Hippocampal formation (tissue), 2 donors: ENCODE results near the gene CDK5.
"Not testable (repeated sequence)": the region's sequence is repeated elsewhere in the genome, so short reads cannot be mapped to it uniquely, and the experiment has no call there.

ENCODE experiments used
- DNase-seq, 2 donors: peaks; one replicate each; lab custom pipeline; 2025; lab: John Stamatoyannopoulos, UW

The CDK5 gene

GRCh38 chr7:151015967-151016366 is 41.7 kb downstream of the CDK5 start:
- DNase-seq, result no peak

- DNase-seq, result no peak
Measured at GRCh38 chr7:151014950-151015349, 42.7 kb downstream of the CDK5 start.

- DNase-seq, result peak; percentile 37 to 54
Measured at GRCh38 chr7:151013733-151014497, 43.8 kb downstream of the CDK5 start.

GRCh38 chr7:151013356-151013732 is 44.4 kb downstream of the CDK5 start:
- no peak for DNase-seq

GRCh38 chr7:151012911-151013347 is 44.8 kb downstream of the CDK5 start:
- no peak for DNase-seq

- DNase-seq, result no peak
Measured at GRCh38 chr7:151012031-151012692, 45.5 kb downstream of the CDK5 start.

GRCh38 chr7:151011616-151012015 is 46.1 kb downstream of the CDK5 start:
- DNase-seq, result not testable (repeated sequence)

- no peak for DNase-seq
Measured at GRCh38 chr7:151011097-151011409, 46.6 kb downstream of the CDK5 start.

DNA sequence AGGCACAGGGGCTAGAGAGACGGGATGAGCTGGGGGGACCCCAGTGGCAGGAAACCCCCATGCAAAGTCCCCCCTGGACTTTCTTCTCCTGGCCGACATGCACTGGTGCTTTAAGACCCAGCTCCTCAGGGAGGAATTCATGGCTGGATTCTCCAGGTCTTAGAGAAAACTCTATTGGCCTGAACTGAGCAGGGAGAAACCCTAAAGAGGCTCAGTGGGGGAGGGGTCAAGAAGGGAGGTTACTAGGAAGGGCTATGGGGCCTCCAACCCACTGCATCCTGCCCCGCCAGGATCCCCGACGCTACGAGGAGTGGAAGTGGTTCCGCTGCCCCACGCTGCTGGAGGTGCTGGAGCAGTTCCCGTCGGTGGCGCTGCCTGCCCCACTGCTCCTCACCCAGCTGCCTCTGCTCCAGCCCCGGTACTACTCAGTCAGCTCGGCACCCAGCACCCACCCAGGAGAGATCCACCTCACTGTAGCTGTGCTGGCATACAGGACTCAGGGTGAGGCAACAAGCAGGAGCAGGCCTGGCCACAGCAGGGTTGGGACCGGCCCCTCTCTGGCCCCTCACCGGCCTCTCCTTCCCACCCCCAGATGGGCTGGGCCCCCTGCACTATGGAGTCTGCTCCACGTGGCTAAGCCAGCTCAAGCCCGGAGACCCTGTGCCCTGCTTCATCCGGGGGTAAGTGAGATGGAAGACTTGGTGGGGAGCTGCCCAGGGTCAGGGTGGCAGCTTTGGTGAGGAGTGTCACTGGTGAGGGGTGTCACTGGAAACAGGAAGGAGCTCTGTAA is 47.2 kb downstream of the CDK5 start:
- DNase-seq, result no peak

DNA sequence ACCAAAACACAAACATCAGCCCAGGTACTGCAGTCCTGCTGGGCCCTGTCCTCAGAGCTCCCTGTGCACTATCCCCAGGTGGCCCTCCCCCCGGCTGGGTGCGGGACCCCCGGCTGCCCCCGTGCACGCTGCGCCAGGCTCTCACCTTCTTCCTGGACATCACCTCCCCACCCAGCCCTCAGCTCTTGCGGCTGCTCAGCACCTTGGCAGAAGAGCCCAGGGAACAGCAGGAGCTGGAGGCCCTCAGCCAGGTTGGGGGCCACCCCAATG is 47.7 kb downstream of the CDK5 start:
- DNase-seq, result no peak

- no peak for DNase-seq
Measured at GRCh38 chr7:151009327-151010036, 48.2 kb downstream of the CDK5 start.

DNA sequence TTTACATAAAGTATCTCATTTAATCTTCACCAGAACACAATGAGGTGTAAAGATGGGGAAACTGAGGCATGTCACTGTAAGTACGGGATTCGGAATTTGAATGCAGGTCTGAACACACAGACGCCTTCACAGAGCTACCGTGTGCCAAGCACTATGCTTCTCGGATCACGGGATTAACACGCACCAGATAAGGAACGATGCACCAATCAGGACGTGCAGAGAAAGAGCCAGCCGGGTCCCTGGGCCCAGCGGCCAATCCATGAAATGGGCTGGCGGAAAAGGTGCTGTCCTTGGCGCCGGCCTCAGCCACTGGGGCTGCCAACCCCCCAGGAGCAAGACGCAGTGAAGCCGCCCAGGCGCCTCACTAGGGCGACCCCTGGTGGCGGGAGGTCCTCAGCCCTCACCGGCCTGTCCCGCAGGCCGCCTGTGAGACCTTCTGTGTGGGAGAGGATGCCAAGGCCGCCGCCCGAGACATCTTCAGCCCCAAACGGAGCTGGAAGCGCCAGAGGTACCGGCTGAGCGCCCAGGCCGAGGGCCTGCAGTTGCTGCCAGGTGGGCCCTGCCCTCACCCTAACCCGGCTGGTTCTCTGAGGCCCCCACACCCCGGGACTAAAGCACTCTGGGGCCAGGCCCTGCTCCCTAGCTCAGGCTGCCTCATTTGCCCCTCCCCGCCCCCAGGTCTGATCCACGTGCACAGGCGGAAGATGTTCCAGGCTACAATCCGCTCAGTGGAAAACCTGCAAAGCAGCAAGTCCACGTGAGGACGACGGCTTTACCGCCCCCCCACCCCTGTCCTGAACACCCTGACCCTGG is 49.0 kb downstream of the CDK5 start:
- no peak for DNase-seq

DNA sequence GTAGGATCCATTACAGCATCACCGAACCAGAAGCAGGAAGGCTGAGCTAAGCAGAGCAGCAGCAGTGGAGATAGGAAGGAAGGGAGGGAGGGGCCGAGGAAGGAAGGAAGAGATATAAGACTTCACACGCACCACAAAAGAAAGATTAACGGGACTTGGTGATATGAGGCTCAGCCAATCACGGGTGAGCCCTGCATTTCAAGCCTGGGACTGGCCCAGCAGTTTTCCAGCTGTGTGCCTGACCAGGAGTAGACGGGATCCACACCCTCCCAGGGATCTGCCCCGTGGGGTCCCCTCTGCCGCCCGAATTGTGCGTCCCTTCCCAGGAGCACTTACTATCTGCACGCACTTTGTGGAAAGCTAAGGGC is 49.6 kb downstream of the CDK5 start:
- no peak for DNase-seq

GRCh38 chr7:151007469-151007898 is 50.2 kb downstream of the CDK5 start:
- DNase-seq, result no peak

- no peak for DNase-seq
Measured at GRCh38 chr7:151006590-151007300, 51.0 kb downstream of the CDK5 start.

DNA sequence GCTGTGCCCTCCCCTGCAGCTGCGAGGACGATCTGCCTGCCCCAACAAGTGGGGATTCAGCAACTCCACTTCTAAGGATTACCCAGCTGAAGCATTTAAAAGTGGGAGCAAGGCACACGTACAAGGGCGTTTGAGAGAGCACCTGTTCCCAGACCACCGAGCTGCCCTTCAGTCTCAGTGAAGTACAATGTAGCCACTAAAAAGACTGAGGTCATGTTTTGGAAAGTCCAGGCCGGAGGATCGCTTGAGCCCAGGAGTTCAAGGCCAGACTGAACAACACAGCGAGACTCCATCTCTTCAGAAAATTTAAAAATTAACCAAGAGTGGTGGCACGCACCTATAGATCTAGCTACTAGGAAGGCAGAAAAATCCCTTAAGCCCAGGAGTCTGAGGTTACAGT is 52.1 kb downstream of the CDK5 start:
- DNase-seq, result no peak
